MCF 10A (cell line): ENCODE results near the gene BMERB1. TPM values are rescaled to one million over a fixed set of nuclear protein-coding genes. Genes with fewer than 3 reads are reported as not detected.

Experiments
- BruUV-seq: library from RNA; stranded (reverse); fragments of 400-500 nt; replicated peaks from 2 replicates; lab custom pipeline; 2021; lab: Mats Ljungman, UMichigan
- CTCF ChIA-PET: fragments of 300-600 bp; sonication (Branson Sonifier 250); formaldehyde crosslinking; extraction: SDS; loops from one replicate; lab custom pipeline; 2021; ENCODE audit warnings: antibody characterized with exemption, inconsistent platforms; lab: Yijun Ruan, JAX
- POLR2A ChIA-PET: fragments of 300-600, 350-650 bp; sonication (Branson Sonifier 250); formaldehyde crosslinking; extraction: SDS; loops from one replicate; lab custom pipeline; 2020; ENCODE audit warnings: antibody characterized with exemption, inconsistent platforms; lab: Yijun Ruan, JAX
- DNase-seq: peaks from one replicate; pipeline ENCODE4 v3.0.0-alpha.2; 2018; ENCODE audit not compliant: unreplicated experiment
- H3K27ac Mint-ChIP-seq: one replicate; pipeline ENCODE4 v1.8.0; 2022; ENCODE audit warnings: mild to moderate bottlenecking, low read depth, mixed read lengths; ENCODE audit not compliant: unreplicated experiment
- H3K27me3 Mint-ChIP-seq: one replicate; pipeline ENCODE4 v1.8.0; 2022; ENCODE audit warnings: mixed read lengths; ENCODE audit not compliant: insufficient read depth, unreplicated experiment
- H3K36me3 Mint-ChIP-seq: one replicate; pipeline ENCODE4 v1.8.0; 2022; ENCODE audit warnings: mild to moderate bottlenecking, moderate library complexity, mixed read lengths; ENCODE audit not compliant: insufficient read depth, unreplicated experiment
- H3K4me1 Mint-ChIP-seq: one replicate; pipeline ENCODE4 v1.8.0; 2022; ENCODE audit warnings: mixed read lengths; ENCODE audit not compliant: insufficient read depth, unreplicated experiment
- H3K4me3 Mint-ChIP-seq: one replicate; pipeline ENCODE4 v1.8.0; 2022; ENCODE audit warnings: mild to moderate bottlenecking, moderate library complexity, mixed read lengths; ENCODE audit not compliant: unreplicated experiment
- H3K9me3 Mint-ChIP-seq: one replicate; pipeline ENCODE4 v1.8.0; 2022; ENCODE audit warnings: mixed read lengths; ENCODE audit not compliant: unreplicated experiment
- CTCF ChIP-seq: fragments of 200-600 bp; IDR thresholded peaks from one replicate; pipeline ENCODE4 v1.8.0; 2022; ENCODE audit warnings: antibody characterized with exemption, mild to moderate bottlenecking; ENCODE audit not compliant: unreplicated experiment
- intact Hi-C: fragments of 100-400 bp; cut with micrococcal nuclease; formaldehyde crosslinking; loops from 2 replicates; pipeline ENCODE4 v1.14.1; 2022
- total RNA-seq: library from RNA; stranded (reverse); gene quantifications from 2 replicates; pipeline ENCODE4 v1.2.3, GENCODE V29; 2022

The BMERB1 gene
- total RNA-seq, 1 experiment from 2014 or later: 3.3 TPM

DNA sequence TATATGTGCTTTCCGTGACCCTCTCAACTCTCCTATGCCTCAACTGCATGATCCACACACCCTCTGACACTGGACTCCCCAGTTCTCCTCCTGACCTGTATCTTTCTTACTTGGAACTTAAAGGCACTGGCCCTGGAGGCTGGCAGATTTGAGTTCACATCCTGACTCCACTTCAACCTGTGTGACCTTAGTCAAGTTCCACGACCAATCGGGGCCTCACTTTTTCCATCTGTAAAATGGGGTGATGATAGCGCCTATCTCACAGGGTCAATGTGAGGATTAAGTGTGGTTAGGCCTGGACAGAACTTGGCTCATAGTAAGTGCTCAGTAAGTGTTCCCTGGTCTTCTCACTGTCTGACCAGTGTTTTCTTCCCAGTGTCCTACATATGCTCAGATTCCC is 183.5 kb downstream of the BMERB1 start:
- Mint-ChIP-seq H3K27me3 (no peaks in the 10 kb centered on the region), H3K27ac (no peak overlapping the region), H3K4me1 (peaks cover 6% of the 10 kb centered on the region), H3K4me3 (no peak overlapping the region), H3K36me3 (peaks cover 97% of the 10 kb centered on the region), H3K9me3 (no peaks in the 10 kb centered on the region)
- no TSS peak for BruUV-seq
- TF ChIP-seq CTCF: no peak
- intact Hi-C loops: no loop called here
- ChIA-PET CTCF (no interaction called here), POLR2A (no interaction called here)
- DNase-seq: no peak

- ChIA-PET POLR2A (no interaction called here), CTCF (no interaction called here)
- Mint-ChIP-seq H3K36me3 (peaks cover 97% of the 10 kb centered on the region), H3K27ac (peak overlapping the region; percentile 50), H3K27me3 (no peaks in the 10 kb centered on the region), H3K4me1 (peaks cover 6% of the 10 kb centered on the region), H3K4me3 (no peak overlapping the region), H3K9me3 (no peaks in the 10 kb centered on the region)
- no peak for DNase-seq
- no peak for TF ChIP-seq CTCF
- no TSS peak for BruUV-seq
- intact Hi-C loops: no loop called here
These were observed 184.0 kb downstream of the BMERB1 start for GRCh38 chr16:15618392-15618791.

DNA sequence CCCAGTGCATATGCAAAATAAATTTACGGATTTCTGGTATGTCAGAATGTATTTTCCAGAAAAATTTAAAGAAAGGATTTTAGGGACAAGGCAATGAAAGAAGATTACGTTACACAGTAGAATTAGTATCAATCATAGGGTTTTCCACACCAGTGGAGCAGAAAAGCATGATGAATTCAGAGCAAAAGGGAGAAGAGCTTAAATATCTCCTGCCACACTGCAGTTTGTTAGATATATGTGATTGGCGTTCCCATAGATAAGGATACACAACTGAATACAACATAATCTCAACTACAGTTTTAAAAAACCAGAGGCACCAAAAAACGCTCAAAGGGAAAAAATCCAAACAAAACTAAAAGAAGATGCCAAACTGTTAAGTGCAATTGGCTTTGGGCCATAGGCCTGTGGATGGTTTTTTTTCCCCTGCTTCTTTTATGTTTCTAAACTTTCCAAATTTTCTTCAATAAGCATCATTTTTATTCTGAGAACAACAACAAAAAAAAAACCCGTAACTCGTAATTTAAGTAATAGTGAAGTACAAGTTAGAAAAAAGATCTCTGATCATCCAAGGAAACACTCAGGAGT is 186.3 kb downstream of the BMERB1 start:
- ChIA-PET CTCF (interaction anchor here (0.7 kb wide), 1 partner anchor 12 kb away, joined by 3 read pairs; no protein-coding TSS in a partner anchor), POLR2A (interaction anchor here (1.0 kb wide), 1 partner anchor 8 kb away, joined by 6 read pairs; no protein-coding TSS in a partner anchor)
- Mint-ChIP-seq H3K27me3 (no peaks in the 10 kb centered on the region), H3K4me1 (no peaks in the 10 kb centered on the region), H3K4me3 (no peak overlapping the region), H3K9me3 (no peaks in the 10 kb centered on the region), H3K27ac (no peak overlapping the region), H3K36me3 (peaks cover 96% of the 10 kb centered on the region)
- DNase-seq: no peak
- no peak for TF ChIP-seq CTCF
- no TSS peak for BruUV-seq
- intact Hi-C loops: no loop called here

DNA sequence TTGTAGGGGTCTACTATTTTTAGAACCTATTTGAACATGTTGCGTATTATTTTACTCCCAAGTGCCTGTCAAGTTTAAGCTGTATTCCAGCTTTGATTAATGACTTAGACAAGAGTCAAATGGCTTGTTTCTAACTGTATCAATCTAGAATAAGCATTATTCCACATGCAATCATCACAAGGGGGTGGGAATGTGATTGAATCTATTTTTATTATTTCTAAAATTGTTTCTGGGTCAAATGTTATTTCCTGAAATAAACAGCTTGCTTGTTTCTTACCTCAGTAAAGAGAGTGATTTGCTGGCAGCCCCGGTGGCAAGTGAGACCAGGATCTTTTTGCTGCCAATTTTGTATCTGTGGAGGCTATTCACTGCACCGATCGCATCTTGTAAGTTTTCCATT is 187.1 kb downstream of the BMERB1 start:
- no peak overlapping the region for H3K27ac Mint-ChIP-seq
- H3K36me3 Mint-ChIP-seq: peaks cover 91% of the 10 kb centered on the region
- H3K9me3 Mint-ChIP-seq: no peaks in the 10 kb centered on the region
- BruUV-seq: no TSS peak
- intact Hi-C loops: no loop called here
- DNase-seq: no peak
- no peak for TF ChIP-seq CTCF
- H3K4me3 Mint-ChIP-seq: no peak overlapping the region
- ChIA-PET CTCF (no interaction called here), POLR2A (interaction anchor here (0.6 to 1.0 kb wide), 2 partner anchors 9 to 21 kb away, joined by 3 to 6 read pairs; no protein-coding TSS in a partner anchor)
- no peaks in the 10 kb centered on the region for H3K4me1 Mint-ChIP-seq
- H3K27me3 Mint-ChIP-seq: no peaks in the 10 kb centered on the region
